Lower leg skin (tissue), 4 donors: Measurements from ENCODE around the gene LIMK2. TPM values are rescaled to one million over a fixed set of nuclear protein-coding genes. Genes with fewer than 3 reads are reported as not detected.

Source experiments
- DNase-seq, 2 donors: peaks; one replicate each; pipeline ENCODE4 v3.0.0-alpha.2; 2019; ENCODE audit warnings: low spot score in 2 of 2
- H3K4me3 ChIP-seq: fragments of 200-600 bp; sonication (generic); 2 replicates; pipeline ENCODE4 v1.5.1; 2017; ENCODE audit warnings: mild to moderate bottlenecking, low read depth; ENCODE audit not compliant: poor library complexity, severe bottlenecking
- CTCF ChIP-seq, 3 donors: fragments of 450-650 bp; IDR thresholded peaks; one replicate each; pipeline ENCODE4 v1.5.1; 2016; ENCODE audit warnings: antibody characterized with exemption in 3 of 3, mild to moderate bottlenecking in 3 of 3, moderate library complexity in 2 of 3
- POLR2A ChIP-seq, 2 donors: fragments of 450-650 bp; IDR thresholded peaks; one replicate each; pipeline ENCODE4 v1.6.1; 2016 to 2017; ENCODE audit warnings: antibody characterized with exemption in 2 of 2, mild to moderate bottlenecking in 1 of 2, moderate library complexity in 1 of 2
- WGBS, 2 donors: methylation state at CpG; one replicate each; pipeline ENCODE4 v1.1.5; 2018; 5-methylcytosine and 5-hydroxymethylcytosine counted together
- intact Hi-C: fragments of 100-400 bp; cut with DNase I; formaldehyde crosslinking; loops from one replicate; pipeline ENCODE4 v1.15.0; 2023; ENCODE audit warnings: low total_unique reads
- total RNA-seq, 4 donors: library from RNA; depleted of rRNA; stranded (reverse); fragments of >200 nt; gene quantifications; one replicate each; pipeline ENCODE4 v1.1.0, GENCODE V29; 2016

LIMK2 gene
- total RNA-seq, 4 donors from 2014 or later: 135 to 218 (median 168) TPM

- DNase-seq: no peak
- intact Hi-C loops: no loop called here
- TF ChIP-seq POLR2A (IDR thresholded peaks at IDR 0.05) (no peak), CTCF (IDR thresholded peaks at IDR 0.05) (no peak)
- no peak overlapping the region for H3K4me3 ChIP-seq
- 95% methylated on average over 3 of the region's 3 CpGs for WGBS, 2 donors
These were observed 48.4 kb downstream of the LIMK2 start for GRCh38 chr22:31260474-31260856.

GRCh38 chr22:31262312-31263133 is 50.4 kb downstream of the LIMK2 start:
- intact Hi-C loops: no loop called here
- no peak overlapping the region for H3K4me3 ChIP-seq
- DNase-seq: no peak
- WGBS, 2 donors: 80 to 91% methylated on average over 13 of the region's 13 CpGs
- TF ChIP-seq CTCF (IDR thresholded peaks at IDR 0.05): no peak
- TF ChIP-seq POLR2A (IDR thresholded peaks at IDR 0.05): no peak

GRCh38 chr22:31263896-31264640 is 52.0 kb downstream of the LIMK2 start:
- intact Hi-C loops: no loop called here
- H3K4me3 ChIP-seq: no peak overlapping the region
- no peak for TF ChIP-seq CTCF (IDR thresholded peaks at IDR 0.05)
- TF ChIP-seq POLR2A (IDR thresholded peaks at IDR 0.05): no peak

GRCh38 chr22:31268281-31268680 is 56.2 kb downstream of the LIMK2 start:
- intact Hi-C loops: no loop called here
- no peak for DNase-seq
- H3K4me3 ChIP-seq: no peak overlapping the region
- no peak for TF ChIP-seq POLR2A (IDR thresholded peaks at IDR 0.05)
- no peak for TF ChIP-seq CTCF (IDR thresholded peaks at IDR 0.05)
- 97 to 100% methylated on average over 2 of the region's 2 CpGs for WGBS, 2 donors

More at GRCh38 chr22:31263896-31264640, 52.0 kb downstream of the LIMK2 start:
- no peak for DNase-seq
- 93 to 98% methylated on average over 6 of the region's 6 CpGs for WGBS, 2 donors

- WGBS, 2 donors: 31 to 53% methylated on average over 2 to 3 of the region's 3 CpGs
- intact Hi-C loops: no loop called here
- H3K4me3 ChIP-seq: no peak overlapping the region
- TF ChIP-seq POLR2A (IDR thresholded peaks at IDR 0.05): no peak
- TF ChIP-seq CTCF (IDR thresholded peaks at IDR 0.05): no peak
- no peak for DNase-seq
These were observed 57.9 kb downstream of the LIMK2 start for GRCh38 chr22:31269892-31270579.
